GM21723 (cell line): Measurements from ENCODE around the gene IER5L.
A peak's percentile ranks its signal among the peaks of the same experiment; 100 is the strongest.

Source experiments
- ATAC-seq: cut with Tn5 transposase; IDR thresholded peaks from one replicate; pipeline ENCODE4 v1.9.1; 2021; ENCODE audit warnings: mild to moderate bottlenecking, moderate library complexity; ENCODE audit not compliant: unreplicated experiment

The IER5L gene

DNA sequence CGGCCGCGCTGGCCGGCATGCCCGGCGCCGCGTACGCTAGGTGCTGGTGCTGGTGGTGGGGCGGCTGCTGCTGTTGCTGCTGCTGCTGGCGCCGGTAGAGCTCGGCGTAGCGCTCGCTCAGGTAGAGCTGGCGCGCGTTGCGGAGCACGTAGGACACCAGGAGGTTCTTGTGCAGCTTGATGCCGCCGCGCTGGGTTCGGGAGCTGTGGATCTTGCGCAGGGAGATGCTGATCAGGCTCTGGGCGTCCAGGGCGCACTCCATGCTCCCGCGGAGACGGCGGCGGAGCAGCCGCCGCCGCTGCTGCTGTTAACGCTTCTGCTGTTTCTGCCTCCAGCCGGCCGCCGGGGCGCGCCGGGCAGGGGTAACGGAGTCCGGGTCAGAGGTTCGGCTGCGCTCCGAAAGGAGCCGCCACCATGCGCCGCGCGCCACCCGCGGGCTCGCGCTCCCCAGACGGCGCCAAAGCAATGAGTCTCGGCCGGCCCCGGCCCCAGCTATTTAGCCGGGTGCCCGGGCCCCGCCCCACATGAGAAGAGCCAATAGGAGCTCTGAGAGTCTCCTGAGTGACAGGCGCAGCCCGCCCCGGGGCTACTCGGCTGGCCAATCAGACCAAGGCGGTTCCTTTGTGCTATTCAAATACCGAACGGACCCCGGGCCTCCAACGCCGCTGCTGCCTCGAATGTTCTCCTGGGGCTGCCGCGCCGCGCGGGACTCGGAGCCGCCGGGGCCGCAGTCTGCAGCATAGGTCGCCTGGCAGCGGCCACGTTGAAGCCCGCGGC, at the start of gene IER5L:
IER5L (minus strand) TSS at position 471 of the 777 bp plus-strand sequence; CDS start at position 262, 209 bp downstream.
- peak; percentile 77 for ATAC-seq

DNA sequence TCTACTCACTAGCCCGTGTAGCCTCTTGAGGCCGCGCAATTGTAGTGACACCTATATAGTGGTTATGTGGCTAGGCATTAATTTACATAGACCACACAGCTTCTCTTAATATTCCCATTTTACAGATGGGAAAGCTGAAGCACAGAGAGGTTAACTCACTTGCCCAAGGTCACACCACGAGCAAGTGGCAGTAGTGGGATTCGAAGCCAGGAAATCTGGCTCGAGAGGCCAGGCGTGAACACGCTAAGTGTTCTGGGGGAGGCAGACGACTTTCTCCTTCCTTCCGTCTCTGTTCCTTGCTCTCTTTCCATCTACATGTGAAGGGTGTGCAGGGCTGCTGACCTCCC, 49.8 kb upstream of the IER5L start:
- no peak for ATAC-seq

DNA sequence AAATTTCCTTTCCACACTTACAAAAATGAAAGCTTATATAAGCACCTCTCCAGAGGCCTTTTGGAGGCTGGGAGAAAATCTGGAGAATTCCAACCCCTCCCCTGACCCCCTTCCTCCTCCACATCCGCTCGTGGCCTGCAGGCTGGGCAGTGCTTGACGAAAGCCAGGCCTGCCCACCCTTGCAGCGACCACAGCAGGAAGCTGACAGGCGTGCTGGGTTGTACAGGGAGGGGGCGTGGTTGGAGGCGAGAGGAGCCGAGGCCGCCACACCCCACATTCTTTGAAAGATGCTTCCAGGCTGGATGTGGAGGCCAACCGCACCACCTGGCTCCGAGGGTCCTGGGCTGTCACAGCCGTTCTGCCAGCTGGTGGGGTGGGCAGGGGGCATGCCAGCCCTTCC, 47.8 kb upstream of the IER5L start:
- ATAC-seq = no peak

DNA sequence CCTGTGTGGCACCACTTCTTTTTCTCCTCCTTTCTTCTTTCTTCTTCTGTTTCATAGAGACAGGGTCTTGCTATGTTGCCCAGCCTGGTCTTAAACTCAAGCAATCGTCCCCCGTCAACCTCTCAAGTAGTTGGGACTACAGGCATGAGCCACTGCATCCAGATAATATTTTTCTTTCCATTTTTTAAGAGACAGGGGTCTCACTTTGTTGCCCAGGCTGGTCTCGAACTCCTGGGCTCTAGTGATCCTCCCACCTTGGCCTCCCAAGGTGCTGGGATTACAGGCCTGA, 47.4 kb upstream of the IER5L start:
- ATAC-seq = no peak

DNA sequence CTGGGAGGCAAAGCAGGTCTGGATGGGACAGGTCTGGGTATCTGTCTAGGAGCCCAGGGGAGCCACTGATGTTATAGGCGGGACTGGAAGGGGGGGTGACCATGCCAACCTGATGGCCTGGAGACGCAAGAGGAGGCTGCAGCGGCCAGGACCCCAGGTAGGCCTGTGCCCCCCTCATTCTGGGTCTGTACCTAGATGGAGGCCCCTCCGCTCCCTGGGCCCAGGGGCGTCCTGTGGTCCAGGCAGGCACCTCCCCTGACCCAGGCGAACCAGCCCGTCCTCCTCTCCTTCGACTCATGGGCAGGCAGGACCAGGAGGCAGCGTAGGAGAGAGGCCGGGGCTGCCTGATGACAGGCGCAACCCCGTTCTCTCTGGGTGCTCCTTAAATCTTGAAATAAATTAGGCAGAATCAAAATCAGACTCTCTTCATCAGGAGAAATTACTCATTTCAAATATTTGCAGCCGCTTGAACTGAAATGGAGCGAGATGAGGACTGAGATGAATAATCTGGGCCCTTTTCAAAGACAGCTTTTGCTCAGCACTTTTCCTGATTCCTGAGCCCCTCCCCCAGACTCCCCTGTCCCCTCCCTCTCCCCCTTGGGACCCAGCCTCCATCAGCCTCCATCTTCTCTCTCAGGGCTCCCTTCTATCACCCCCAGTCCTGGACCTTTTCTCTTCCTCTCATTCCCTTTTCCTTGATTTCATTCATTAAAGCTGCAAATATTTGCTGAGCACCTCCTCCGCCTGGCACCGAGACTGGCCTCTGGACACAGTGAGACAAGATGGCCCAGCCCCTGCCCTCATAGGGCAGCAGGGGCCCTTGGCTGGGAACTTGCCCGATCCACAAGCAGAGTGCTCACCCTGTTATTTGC, 46.8 kb upstream of the IER5L start:
- no peak for ATAC-seq

DNA sequence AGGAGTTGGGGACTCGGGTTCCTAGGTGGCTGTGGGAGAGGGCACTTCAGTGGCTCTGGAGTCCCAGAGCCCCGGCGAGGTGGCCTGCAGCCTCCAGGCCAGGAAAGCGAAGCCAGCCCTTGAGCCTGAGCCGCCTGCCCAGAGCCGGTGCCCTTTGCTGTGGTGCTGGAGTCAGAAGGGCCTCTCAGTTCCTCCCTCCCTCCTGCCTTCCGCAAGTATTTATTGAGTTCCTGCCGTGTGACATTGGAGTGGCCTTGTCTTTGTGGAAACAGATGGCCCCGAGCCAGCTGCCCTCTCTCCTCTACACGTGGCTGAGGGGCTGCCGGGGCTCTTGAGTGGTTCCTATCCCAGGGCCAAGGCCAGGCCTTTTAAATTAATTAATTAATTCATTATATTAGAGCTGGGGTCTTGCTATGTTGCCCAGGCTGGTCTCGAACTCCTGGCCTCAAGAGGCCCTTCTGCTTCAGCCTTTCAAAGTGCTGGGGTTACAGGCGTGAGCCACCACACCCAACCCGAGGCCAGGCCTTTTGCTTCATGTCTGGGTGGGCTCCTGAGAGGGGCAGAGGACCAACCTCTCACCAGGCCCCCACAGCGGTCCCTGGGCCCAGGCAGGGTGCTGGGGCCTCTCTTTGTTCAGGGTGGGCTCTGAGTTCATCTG, 45.6 kb upstream of the IER5L start:
- ATAC-seq = no peak

DNA sequence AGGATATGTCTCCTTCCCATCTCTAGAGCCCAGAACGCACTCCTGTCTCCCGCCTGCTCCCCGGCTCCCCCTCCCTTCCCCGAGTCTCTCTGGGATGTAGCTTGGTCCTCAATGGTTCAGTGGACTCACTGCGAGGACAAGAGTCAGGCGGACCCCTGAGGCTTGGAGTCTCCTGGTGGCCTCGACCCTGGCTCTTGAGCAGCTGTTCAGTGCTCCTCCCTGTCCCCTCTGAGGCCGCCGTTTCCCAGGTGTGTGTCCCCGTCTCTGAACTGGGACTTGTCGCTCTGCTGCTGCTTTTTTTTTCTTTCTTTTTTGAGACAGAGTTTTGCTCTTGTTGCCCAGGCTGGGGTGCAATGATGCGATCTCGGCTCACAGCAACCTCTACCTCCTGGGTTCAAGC, 44.8 kb upstream of the IER5L start:
- ATAC-seq = no peak

DNA sequence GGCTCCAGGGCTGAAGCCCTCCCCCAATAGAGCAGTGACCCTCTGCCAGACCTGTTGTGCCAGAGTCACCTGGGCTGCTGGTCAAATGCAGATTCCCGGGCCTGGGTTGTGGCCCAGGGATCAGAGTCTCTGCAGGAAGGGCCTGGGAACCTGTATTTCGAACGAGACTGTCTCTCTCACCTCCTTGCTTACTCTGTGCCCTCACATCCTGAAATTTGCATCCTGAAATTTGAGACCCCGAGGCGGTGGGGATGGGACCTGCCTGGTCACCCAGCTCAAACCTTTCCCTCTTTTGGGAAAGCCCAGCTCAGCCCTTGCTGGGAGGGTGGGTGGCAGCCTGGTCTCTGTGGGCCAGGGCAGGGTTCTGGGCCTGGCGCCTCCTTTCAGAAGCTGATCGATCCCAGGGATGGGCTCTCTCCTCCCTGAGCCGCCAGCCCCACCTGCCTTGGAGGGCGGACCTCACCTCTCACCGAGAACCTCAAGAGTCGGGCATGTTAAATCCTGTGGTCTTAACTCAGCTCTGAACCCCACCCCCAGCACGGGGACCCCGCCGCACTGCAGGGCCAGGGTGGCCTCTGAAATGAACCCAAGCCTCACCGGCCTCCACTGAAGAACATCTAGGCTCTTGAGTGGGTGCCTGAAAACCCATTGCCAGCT, 44.0 kb upstream of the IER5L start:
- ATAC-seq = no peak

DNA sequence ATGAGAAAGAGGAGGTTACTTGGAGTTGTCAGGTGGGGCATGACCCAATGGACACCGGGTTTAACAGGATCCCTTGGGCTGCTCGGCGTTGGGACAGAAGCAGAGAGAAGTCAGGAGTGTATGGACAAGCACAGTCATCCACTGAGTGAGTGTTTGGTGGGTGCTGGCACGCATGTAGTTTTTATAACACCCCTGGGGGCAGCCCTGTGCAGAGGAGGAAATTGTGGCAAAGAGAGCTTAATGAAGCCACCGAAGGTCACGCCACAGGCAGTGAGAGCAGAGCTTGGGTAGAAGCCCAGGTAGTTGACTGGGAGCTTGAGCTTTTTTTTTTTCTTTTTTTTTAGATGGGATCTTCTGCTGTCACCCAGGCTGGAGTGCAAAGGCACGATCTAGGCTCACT, 43.2 kb upstream of the IER5L start:
- ATAC-seq = peak; percentile 56

DNA sequence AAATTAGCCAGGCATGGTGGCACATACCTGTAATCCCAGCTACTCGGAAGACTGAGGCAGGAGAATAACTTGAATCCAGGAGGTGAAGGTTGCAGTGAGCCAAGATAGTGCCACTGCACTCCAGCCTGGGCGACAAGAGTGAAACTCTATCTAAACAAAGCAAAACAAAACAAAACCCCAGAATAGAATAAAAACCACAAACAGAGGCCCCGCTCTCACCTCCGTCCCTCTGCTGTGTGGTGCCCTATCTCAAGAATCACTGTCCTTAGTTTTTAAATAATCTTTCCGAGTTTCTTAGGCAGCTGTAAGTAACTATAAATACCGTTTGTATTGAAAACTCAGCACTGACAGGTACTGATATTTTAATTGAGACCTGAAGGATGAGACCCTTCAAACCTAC, 42.7 kb upstream of the IER5L start:
- ATAC-seq = peak; percentile 50

DNA sequence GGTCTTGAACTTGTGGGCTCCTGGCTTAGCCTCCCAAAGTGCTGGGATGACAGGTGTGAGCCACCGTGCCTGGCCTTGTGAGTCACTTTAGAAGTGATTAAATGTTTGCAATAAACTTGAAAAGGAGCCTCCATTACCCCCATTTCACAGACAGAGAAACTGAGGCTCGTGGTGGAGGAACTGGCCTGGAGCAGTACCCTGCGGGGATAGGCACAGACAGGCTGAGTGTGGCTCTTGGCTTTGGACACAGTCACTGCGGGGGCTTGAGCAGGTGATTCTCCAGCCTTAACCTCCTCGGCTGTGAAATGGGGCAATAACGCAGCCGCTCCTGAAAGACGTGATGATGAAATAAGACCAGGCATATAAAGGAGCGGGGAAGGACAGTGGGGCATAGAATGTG, 40.9 kb upstream of the IER5L start:
- no peak for ATAC-seq

DNA sequence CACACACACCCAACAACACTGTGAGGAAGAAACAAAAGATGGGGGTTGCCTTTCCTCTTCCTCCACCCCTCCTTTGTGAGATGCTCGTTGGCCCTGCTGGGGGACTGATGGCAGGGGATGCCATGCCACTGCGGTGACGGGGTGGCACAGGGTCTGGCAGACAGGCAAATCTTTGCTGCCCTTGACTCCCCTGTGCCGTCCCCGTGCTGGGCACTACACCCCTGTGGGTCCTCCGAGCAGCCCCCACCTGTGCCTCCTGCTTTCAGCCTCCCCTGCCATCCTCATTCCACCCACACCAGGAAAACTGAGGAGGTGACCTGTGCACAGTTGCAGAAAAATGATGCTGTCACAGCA, 40.2 kb upstream of the IER5L start:
- ATAC-seq = no peak

DNA sequence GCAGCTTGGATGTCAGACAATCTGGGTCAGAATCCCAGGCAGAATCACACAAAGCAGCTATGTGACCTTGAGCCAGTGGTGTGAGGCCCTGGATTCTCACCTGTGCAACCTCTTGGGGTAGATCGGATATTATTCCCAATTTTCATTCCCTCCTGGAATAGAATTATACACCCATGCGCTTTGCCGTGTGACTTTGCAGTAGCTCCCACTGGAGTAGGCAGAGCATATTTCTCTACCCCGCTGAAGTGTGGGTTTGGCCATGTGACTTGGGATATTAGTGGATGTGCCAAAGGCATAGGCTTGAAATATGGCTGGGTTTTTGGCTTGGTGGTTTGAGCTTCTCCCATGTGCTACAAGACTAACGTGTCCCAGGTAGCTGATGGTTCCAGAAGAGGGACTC, 35.5 kb upstream of the IER5L start:
- ATAC-seq = no peak

DNA sequence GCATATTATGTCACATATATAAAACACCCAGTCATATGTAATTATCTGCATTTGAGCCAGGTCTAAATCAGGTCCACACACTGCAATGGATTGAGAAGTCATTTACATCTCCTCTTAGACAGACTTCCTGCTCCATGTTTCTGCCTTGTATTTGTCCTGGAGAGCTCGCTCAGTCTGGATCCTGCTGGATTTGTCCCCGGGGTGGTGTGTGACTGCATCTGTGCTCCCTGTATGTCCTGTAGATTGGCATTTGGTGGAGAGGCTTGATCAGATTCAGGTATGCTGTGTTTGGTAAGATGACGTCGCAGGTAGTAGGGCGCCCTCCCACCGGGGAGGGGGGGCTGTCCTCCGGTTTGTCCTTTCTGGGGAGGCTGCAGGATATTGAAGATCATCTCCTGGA, 33.6 kb upstream of the IER5L start:
- ATAC-seq = no peak

DNA sequence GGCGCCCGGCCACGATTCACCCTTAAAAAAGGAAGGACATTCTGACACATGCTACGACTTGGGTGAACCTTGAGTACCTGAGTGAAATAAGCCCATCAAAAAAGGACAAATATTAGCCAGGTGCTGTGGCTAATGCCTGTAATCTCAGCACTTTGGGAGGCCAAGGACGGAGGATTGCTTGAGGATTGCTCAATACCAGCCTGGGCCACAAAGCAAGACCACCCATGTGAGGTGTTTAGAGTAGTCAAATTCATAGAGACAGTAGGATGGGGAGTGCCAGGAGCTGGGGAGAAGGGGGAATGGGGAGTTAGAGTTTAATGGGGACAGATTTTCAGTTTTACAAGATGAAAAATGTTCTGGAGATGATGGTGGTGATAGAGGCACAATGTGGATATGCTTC, 32.1 kb upstream of the IER5L start:
- ATAC-seq = no peak

DNA sequence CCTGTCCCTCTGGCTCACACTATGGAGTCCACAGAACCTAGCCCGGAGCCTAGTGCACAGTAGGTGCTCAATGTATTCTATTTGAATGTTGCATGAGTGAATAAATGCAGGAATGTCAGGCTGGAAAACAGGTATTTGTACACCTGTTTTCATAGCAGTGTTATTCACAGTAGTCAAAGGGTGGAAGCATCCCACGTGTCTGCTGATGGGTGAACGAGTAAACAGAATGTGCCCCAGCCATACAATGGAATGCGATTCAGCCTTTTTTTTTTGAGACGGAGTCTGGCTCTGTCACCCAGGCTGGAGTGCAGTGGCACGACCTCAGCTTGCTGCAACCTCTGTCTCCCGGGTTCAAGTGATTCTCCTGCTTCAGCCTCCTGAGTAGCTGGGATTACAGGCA, 31.5 kb upstream of the IER5L start:
- no peak for ATAC-seq

DNA sequence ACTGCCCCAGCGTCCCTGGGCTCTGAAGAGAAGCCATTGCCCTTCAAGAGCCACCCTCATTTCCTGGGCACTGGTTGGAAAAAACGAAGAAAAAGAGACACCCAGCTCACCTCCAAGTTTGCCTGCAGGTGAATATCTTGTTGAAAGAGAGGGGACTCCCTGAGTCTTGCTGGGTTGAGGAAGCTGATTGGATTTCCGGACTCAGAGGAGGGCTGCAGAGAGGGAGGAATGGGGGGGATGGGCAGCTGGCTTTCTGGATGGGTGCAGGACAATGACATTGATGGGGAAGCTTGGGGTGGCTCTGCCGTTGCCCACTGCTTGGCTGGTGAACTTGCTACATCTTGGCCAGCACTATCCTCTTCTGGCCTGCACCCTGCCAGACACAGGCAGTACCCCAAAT, 31.0 kb upstream of the IER5L start:
- ATAC-seq = no peak

DNA sequence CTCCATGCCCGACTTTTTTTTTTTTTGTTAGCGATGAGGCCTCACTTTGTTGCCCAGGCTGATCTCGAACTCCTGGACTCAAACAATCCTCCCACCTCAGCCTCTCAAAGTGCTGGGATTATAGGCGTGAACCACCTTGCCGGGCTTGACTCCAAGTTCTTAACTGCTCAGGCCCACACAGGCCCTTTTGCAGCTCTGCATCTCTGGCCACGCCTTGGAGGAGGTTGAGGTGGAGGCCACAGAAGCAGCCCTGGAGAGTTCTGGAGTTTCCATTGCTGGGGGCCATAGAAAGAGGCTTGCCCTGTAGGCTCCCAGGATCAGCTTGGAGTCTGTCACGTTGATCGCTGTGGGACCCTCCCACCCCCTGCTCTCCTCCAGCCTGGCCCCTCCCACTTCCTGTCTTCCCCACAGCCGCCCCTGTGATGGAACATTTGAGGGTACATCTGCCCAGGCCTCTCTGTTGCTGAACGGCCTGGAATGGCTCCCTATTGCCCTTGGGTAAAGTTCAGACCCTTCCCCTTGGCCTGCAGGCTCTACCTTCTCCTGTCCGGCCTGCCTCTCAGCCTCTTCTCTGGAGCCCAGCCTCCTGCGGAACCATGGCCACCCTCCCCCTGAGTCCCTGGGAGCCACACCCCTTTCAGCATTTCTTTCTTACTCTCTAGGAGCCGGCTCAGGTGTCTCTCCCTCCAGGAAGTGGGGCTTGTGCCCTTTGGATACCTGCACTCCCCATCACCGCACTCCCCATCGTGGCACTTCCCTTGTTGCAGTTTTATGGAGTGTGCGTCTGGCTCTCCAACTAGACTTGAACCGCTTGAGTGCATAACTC, 30.4 kb upstream of the IER5L start:
- no peak for ATAC-seq

DNA sequence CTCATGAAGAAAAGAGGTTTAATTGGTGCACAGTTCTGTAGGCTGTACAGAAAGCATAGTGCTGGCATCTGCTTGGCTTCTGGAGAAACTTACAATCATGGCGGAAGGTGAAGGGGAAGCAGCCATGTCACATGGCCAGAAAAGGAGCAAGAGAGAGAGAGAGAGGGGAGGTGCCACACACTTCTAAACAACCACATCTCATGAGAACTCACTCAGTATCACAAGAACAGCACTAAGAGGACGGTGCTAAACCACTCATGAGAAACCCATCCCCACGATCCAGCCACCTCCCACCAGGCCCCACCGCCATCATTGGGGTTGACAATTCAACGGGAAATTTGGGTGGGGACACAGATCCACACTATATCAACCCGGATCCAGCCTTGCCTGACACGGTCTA, 28.8 kb upstream of the IER5L start:
- no peak for ATAC-seq

DNA sequence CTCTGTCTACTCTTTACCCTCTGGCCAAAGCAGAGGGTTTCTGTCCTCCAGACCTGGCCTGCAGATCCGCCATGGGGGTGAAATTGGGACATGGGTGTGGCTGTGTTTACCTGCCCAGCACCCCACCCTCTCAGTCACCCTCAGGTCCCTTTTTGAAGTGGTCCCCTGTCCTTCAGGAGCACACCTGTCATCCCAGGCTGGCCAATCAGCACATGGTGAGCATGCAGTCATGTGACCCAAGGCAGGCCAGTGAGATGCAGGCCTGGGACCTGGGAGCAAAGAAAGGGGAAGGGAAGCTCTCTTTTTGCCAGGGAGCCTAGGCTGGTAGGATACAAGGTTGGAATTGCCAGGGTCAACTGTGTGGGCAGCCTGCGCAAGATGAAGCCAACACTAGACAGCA, 28.3 kb upstream of the IER5L start:
- ATAC-seq = no peak

DNA sequence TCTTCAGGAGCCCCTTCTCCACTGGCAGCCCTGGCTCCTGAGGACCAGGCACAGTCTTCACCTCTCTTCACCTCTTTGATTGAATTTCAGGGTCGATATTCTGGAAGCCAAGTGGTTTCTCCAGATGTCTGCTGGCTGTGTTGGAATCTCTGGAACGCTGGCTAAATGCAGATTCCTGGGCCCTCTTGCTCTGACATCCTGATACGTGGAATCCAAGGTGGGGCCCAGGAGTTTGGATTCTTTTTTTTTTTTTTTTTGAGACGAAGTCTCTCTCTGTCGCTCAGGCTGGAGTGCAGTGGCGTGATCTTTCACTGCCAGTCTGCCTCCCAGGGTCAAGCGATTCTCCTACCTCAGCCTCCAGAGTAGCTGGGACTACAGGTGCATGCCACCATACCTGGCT, 26.8 kb upstream of the IER5L start:
- no peak for ATAC-seq
